SHP77 treated with DMSO at 0.1 percent for 48 hours (cell line): ENCODE results near the gene STRAP.
"Not testable (repeated sequence)": the region's sequence is repeated elsewhere in the genome, so short reads cannot be mapped to it uniquely, and the experiment has no call there.

ENCODE experiments used
- DNase-seq: peaks from one replicate; lab custom pipeline; 2025; lab: John Stamatoyannopoulos, UW

The STRAP gene

DNA sequence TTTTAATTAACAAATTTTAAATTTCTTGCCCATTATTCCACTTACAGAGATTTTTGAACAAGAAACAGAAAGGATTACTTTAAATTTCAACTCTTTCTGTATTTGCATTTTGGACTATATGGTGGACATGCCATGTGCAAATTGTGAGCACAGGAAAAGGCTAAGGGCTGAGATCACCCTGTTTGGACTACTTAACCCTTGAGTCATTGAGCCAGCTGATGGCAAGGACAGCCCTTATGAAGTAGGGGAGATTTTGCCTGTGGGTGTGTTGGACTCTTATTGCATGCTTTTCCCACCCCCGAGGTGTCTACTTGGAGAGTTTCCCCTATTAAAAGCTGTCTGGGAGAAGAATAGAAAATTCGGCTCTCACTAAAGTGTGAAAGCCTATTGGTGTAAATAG, 46.2 kb downstream of the STRAP start:
- DNase-seq, result no peak

DNA sequence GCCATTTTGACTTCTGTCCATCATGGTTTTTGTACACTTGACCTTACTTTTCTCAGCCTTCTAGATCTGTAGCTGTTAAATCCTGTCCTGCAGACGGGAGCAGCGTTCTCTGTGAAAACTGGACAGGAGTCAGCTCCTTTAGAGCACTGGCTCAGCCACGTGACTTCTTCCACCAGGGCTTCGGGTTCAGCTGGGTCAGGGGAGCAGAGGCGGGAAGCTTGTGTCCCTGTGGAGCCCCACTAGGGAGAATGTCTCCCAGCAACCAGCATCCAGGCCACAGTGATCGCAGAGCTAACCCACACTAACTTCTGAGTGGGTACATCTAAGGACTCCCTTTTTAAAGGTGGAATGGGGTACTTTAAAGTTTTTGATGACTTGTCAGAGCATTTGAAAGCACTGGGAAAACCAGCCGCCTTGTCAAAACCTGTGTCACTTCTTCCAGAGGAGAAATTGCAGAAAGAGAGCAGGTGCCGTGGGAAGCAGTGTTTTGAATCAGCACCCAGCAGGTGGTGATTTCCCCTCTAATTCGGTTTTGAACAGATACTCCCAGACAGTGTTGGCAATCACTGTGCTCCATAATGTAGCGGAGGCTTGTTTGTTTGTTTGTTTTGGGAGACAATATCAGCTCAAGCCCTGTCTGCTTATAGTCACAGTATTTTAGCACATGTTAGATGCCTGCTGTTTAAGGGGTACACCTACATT, 46.8 kb downstream of the STRAP start:
- no peak for DNase-seq

DNA sequence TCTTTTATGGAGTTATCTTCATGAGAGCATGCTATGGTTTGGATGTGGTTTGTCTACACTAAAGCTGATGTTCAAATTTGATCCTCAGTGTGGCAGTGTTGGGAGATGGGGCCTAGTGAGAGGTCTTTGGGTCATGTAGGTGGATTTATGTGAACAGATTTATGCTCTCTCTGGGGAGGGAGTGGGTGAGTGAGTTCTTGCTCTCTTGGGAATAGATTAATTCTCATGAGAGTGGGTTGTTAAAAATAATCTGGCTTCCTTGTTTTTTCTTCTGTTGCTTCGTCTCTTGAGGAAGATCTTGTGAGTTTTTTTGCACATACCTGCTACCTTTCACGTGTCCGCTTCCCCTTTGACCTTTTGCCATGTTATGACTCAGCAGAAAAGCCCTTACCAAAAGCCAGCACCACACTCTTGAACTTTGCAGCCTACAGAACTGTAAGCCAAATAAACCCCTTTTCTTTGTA, 49.4 kb downstream of the STRAP start:
- DNase-seq, result no peak

DNA sequence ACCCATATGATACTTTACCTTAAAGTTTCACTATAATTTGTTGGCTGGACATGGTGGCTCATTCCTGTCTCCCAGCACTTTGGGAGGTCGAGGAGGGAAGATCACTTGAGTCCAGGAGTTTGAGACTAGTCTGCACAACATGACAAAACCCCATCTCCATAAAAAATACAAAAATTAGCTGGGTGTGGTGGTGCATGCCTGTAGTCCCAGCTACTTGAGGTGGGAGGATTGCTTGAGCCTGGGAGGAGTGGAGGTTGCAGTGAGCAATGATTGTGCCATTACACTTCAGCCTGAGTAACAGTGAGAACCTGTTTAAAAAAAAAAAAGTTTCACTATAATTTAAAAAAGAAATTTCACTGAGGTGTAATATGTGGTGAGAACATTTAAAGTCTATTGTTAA, 50.1 kb downstream of the STRAP start:
- DNase-seq, result no peak

DNA sequence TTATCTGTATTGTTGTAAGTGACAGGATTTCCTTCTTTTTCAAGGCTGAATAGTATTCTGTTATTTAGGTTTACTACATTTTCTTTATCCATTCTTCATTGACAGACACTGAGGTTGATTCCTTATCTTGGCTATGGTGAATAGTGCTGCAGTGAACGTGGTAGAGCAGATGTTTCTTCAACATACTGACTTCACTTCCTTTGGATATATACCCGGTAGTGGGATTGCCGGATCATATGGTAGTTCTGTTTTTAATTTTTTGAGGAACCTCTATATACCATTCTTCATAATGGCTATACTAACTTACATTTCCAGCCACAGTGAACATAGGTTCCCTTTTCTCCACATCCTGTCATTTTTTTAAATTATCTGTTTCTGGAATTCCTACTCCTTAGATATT, 50.8 kb downstream of the STRAP start:
- no peak for DNase-seq

DNA sequence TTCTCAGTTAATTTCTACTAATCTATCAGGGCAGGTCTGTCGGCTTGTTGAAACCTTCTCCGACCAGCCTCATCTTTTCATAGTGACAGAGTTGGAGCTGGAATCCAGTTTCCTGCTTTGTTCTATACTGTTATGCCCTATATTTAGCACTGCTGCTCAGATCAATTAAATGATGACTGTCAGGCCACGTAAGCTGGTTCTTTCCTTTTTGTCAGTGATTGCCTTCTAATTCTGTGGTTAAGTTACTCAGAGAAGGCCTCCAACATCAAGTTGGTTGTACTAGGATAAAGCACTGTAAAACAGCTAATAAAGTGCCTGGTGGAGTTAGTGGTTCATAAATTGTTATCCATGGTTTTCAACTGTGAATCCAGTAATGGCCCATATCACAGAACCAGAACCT, 51.6 kb downstream of the STRAP start:
- no peak for DNase-seq

DNA sequence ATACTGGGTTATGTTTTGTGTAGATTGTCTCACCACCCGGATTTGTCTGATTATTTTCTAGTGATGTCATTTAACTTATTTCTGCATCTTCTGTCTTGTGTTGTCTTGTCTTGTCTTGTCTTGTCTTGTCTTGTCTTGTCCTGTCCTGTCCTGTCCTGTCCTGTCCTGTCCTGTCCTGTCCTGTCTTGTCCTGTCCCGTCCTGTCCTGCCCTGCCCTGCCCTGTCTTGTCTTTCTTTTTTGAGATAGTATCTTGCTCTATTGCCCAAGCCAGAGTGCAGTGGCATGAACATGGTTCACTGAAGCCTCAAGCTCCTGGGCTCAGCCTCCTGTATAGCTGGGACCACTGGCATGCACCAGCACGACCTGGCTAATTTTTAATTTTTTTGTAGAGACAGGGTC, 54.6 kb downstream of the STRAP start:
- no peak for DNase-seq

DNA sequence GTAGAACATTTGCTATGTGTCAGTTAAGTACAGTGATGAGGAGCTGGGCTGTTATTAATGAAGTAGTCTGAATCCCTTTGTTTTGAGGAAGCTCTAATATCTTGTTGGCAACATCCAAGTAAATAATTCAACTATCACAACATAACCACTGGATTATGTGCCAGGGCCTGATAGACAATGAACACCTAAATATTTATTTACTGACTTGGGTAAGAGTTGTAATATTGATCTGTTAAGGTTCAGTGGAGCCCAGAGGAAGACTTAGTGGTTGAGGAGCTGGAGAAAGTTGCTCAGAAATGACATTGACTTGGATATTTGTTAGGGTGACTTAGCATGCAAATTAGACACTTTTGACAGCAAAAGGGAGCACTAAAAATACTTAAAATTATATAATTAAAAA, 55.7 kb downstream of the STRAP start:
- DNase-seq, result no peak

DNA sequence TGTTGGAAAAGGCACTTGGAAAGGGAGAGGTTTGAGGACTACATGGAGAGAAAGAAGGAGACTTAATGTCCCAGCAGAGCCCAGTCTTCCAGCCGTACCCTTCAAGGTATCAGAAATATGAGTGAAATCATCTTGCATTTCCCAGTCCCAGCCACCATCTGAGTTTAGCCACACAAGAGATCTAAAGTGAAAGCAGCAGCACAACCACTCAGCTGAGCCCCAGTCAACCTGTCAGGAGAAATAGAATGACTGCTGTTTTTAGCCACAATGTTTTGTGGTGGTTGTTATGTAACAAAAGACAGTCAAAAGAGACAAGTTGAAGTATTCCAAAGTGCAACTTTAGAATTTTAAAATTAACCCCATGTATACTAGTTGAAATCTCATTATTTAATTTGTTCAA, 56.9 kb downstream of the STRAP start:
- DNase-seq, result no peak

DNA sequence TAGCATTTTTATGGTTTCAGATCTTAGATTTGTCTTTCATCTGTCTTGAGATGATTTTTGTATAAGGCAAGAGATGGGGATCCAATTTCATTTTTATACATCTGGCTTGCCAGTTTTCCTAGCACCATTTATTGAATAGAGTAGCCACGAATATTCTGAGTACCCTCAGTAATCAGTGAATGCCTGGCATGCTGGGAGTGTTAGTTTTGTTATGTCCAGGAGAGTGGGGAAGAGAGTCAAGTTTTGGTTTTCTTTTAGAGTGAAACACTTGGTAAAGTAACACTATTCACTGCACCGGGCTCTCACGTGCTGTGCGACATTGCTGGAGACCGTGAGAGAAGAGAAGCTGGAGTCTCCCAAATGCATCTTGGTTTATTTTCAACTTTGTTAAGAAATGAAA, 60.3 kb downstream of the STRAP start:
- no peak for DNase-seq

DNA sequence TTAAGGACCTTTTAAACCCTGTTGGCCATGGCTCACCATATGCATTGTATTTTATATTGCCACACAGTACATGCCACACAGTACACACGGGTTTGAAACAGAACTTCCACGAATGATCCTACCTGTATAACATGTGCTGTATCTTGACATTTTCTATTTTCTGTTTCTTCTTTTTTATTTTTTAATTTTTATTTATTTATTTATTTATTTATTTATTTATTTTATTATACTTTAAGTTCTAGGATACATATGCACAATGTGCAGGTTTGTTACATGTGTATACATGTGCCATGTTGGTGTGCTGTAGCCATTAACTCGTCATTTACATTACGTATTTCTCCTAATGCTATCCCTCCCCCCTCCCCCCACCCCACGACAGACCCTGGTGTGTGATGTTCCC, 61.3 kb downstream of the STRAP start:
- DNase-seq, result not testable (repeated sequence)

DNA sequence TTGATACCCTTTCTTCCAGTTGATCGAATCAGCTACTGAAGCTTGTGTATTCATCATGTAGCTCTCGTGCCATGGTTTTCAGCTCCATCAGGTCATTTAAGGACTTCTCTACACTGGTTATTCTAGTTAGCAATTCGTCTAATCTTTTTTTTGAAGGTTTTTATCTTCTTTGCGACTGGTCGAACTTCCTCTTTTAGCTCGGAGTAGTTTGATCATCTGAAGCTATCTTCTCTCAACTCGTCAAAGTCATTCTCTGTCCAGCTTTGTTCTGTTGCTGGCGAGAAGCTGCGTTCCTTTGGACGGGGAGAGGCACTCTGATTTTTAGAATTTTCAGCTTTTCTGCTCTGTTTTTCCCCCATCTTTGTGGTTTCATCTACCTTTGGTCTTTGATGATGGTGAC, 66.3 kb downstream of the STRAP start:
- not testable (repeated sequence) for DNase-seq
